T-helper 1 cell (primary cell): Measurements from ENCODE around the gene B3GALT6.

Experiments
- DNase-seq, 5 donors: peaks; one replicate each; pipeline ENCODE4 v3.0.0-alpha.2; 2012 to 2020

B3GALT6 gene

GRCh38 chr1:1202831-1203560, 29.0 kb upstream of the B3GALT6 start:
- peak in 3 of 5 donors; percentile 1 to 13 (median 6) for DNase-seq

DNA sequence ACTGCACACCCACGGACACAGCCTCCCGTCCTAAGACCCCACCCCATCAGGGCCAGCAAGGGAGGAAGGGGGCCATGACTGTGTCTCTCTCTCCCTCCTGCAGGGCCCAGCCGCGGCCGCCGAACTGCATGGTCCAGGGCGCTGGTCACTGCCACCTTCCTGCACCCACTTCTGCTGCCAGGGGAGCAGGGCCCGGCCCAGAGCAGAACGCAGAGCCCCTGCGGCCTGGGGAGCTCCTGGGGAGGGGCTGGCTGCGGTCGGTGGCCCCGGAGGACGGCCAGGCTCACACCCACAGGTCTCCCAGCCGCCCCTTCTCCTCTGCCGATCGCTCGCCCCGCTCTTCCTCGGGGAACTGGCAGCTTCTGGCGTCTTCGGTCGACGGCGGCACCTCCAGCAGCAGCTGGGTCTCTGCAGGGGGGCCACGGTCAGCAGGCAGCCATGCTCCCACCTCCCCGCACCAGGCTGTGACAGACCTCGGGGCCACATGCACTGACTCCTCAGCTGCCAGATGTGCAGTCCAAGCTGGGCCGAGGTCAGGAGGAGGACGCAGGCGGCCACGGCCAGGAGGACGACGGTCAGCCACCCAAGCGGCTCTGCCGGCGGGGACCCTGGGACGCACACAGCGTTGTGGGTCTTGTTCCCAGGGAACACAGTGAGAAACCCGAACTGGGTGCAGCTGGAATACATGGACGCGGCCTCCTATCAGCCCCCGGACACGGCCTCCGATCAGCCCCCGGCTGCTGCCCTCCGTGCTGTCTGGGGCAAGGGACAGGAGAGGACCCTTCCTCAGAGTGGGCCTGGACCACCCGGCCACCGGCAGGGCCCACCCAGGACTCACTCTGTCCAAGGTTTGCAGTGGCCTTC, 28.2 kb upstream of the B3GALT6 start:
- DNase-seq: peak in 3 of 5 donors; percentile 1 to 11 (median 5)

GRCh38 chr1:1204425-1204920, 27.6 kb upstream of the B3GALT6 start:
- peak in 1 of 5 donors; percentile 2 for DNase-seq

GRCh38 chr1:1204998-1205768, 26.9 kb upstream of the B3GALT6 start:
- peak in 2 of 5 donors; percentile 5 to 12 for DNase-seq

DNA sequence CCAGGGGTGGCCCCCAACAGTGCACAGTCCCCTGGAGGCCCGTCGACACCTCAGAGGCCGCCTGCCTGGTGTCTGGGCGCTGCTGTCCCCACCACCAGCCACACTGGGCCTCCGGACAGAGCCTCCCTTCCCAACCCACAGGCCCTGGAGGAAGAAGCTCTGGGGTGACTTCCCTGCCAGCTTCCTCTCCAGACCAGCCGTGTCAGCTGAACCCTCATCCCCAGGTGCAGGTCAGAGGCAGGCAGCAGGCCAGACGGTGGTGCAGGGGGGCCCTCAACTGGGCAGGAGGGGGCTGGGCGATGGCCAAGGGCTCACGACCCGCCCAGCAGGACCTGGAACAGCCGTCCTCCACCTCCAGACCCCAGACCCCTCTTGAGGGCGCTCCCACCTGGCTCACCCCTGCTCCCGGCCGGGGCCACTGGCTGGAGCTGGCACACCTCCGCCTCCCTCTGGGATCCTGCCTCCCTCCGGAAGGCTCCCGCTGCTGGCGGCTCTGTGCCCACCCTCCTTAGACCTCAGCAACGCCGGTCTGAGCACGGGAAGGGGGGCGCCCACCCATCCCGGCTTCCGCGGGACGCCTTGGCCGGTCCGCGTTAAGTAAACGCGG, 26.2 kb upstream of the B3GALT6 start:
- peak in 2 of 5 donors; percentile 6 to 14 for DNase-seq

DNA sequence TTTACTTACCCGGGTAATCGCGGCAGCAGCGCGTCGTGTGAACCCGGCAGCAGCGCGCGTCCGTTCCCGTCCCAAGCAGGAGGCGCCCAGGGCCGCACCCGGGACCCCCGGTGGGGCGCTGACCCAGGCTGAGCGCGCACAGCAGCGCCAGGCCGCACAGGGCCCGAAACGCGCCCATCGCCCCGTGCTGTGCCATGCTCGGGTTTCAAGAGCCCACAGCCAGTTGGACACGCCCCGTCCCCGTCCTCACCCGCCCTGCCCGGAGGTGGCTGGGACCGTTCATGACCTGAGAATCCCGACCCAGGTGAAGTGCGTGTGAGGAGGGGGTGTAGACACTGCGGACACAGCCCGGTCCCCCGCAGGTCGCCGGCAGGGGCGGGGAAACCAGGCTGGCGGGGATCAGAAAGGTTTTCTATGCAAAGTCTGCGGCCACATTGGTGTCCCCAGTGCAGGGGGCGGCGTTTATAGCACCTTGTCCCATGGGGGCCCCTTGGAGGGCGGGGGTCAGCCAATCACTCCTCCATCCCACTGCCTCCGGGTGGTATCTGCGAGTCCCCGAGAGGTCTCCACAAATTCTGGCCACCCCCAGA, 25.6 kb upstream of the B3GALT6 start, which contains the start of gene TNFRSF18:
Gene TNFRSF18 (minus strand): TSS at position 217 of the 590 bp plus-strand sequence. CDS start 21 bp downstream, at position 196.
- DNase-seq: peak in 3 of 5 donors; percentile 15 to 59 (median 34)

DNA sequence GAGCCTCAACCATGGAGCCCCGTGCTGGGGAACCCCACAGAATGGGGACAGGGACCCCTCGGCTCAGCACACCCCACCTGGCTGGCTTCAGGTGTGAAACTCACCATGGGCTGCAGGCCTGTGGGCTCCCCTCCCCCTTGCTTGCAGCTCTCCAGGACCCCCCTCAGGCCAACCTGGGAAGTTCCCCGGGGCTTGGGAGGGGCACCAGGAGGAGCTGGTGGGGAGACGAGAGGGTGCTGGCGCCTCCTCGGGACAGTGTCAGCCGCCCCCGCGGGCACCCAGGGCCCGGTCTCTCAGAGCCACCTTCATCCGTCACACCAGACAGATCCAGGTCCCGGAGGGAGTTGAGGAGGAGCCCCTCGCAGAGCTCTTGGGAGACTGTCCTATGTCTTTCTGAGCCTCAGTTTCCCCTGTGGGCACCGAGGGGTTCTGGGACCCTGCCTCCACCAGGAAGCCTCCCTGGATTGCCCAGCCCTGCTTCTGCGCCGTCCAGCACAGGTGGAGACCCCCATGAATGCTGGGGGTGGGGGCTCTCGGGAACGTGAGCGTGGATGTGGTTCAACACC, 25.0 kb upstream of the B3GALT6 start:
- no peak for DNase-seq

GRCh38 chr1:1207571-1207892, 24.5 kb upstream of the B3GALT6 start:
- no peak for DNase-seq

DNA sequence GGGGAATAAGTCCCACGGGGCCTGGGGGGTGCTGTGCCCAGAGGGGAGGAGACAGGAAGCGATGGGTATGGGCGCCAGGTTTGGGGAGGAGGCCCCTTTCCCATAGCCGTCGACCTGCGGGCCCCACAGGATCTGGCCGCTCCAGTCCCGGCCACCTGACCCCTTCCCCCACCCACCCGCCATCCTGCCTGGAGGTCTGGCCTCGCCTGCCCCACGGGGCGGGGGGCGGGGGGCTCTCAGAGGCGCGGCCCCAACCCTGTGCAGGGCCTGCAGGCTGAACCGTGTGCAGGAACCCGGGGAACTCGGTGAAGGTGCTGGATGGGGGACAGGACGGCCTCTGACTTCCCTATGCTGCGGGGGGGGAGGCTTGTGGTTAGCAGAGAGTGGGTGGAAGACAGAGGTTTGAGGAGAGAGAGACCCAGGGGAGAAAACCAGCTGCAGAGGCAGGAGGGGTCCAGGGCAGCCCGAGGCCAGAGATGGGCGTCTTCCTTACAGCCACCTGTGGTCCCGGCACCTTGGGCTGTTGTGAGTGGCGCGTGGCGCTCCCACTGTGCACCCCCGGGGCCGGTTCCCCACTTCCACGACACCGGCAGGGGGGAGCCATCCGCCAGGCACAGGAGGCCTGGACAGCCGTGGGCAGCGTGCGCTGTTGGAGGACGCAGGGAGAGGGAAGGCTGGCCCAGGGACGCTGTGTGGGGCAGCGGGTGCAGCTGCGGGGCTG, 23.2 kb upstream of the B3GALT6 start:
- DNase-seq: peak in 4 of 5 donors; percentile 16 to 50 (median 40)

- DNase-seq: peak in 2 of 5 donors; percentile 0 to 10
Measured at GRCh38 chr1:1210726-1211540, 21.1 kb upstream of the B3GALT6 start.

DNA sequence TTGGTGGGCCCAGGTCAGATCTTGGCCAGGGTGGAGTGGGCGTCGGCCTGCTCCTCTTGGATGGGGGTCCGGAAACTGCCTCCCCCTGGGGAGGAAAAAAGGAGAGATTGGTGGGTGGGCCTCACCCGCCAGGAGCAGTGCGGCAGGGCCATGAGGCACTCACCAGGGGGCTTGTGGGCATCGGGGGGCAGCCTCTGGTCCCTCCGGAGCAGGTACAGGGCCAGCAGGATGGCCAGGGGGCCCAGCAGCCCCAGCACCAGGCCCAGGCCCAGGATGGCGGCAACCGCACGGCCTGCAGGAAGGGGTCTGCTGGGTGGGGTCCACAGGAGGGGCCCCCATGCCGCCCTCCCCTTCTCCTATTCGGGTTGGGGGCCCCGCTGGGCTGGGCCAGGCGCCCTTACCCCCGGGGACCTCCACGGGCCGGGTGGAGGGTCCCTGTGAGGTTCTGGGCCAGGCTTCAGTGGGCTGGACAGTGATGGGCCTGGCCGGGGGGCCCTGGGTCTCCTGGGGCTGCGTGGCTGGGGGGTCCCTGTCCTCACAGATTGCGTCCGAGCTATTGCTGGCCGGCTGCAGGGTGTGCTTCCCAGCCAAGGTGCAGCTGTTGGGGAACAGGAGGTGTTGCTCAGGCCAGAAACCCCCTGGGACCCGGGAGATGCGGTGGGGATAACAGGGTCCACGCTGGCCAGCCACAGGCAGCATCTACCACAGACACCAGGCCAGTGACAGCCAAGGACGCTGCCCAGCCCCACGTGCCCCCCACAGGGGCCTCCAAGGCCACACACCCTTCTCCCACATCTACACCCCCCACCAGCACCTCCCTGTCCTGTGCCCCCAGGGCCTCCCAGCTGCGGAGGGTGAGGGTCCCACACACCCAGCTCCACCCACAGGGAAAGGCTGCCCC, 20.2 kb upstream of the B3GALT6 start:
- DNase-seq: peak in 2 of 5 donors; percentile 6 to 13

DNA sequence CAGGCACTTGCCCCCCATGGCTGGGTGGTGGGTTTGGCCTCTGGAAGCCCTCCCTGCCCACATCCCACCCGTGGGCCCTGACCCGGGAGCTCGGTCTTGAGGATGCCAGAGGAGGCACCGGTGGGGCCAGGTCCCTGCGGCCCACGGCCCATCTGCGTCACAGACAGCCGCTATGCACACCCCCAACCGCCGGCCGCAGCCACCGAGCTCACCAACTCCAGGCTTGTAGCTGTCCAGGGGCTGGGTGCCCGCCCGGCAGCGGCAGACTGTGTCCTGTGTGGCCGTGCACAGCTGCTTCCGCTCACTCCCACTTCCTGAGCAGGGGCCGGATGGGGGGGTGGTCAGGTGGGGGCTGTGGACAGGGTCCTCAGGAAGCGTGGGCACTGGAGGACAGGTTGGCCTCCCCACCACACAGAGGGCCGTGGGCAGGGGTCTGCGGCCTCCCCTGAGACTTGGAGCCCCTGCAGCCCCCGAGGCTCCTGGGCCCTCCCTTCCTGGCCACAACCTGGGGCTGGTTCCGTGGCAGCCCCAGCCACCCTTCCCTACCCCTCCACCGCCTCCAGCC, 19.2 kb upstream of the B3GALT6 start:
- peak in 4 of 5 donors; percentile 23 to 74 (median 48) for DNase-seq

DNA sequence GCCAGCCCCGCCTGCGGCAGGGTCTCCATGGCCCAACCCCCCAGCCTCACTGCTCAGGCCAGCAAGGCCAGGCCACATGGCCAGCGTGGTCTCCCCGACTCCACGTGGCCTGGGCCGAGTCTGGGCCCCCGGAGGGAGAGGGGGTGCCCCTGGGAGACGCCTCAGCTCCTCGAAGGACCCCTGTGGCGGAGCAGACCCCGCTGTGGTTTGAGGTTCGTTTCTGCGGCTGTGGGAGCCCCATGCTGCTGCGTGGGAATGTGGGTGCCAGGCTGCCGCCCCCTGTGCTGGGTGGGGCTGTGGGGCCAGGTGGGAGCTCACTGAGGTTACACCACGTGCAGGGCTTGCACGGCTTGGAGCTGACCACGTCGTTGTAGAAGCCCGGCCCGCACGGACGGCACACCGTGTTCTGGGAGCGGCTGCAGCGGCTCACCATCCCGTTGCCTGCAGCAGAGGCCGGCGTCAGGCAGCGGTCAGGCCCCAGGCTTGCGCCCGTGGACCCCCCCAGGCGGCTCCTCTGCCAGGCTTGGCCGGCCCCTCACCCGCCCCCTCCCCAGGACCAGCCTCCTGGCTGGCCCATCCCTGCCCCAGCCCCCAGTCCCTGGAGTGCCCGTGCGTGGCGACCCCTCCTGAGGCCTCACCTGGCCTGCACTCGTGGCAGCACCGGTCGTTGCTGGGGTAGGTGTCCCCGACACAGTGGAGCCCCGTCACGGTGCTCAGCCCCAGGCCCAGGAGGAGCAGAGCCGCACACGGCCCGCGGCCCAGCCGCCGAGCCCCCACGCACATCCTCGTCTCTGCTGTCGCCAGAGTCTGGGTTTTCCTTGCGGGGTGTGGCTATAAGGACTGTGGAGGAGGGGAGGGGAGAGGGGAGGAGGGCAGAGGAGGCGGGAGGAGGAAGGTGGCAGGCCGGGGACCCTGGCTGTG, 18.4 kb upstream of the B3GALT6 start, which contains the start of gene TNFRSF4:
Gene TNFRSF4 (minus strand): TSS at position 809 of the 921 bp plus-strand sequence. CDS start 26 bp downstream, at position 783.
- DNase-seq: peak in 4 of 5 donors; percentile 9 to 58 (median 30)

GRCh38 chr1:1215080-1215676, 16.9 kb upstream of the B3GALT6 start:
- peak in 1 of 5 donors; percentile 31 for DNase-seq

- DNase-seq: no peak
Measured at GRCh38 chr1:1215881-1216605, 16.0 kb upstream of the B3GALT6 start.
